HepG2 (cell line): Measurements from ENCODE around the gene MAB21L4. TPM values are rescaled to one million over a fixed set of nuclear protein-coding genes. Genes with fewer than 3 reads are reported as not detected.

ENCODE experiments used
- ATAC-seq: fragments of 200-7000 bp; cut with Tn5 transposase; 3 replicates; pipeline ENCODE4 v1.9.1; 2020; ENCODE audit warnings: mild to moderate bottlenecking, moderate library complexity
- BruUV-seq: library from RNA; stranded (reverse); fragments of 400-500 nt; replicated peaks from 2 replicates; lab custom pipeline; 2021; lab: Mats Ljungman, UMichigan
- CTCF ChIA-PET: fragments of 300-600 bp; formaldehyde crosslinking; extraction: SDS; loops from one replicate; lab custom pipeline; 2021; ENCODE audit warnings: low total read pairs, inconsistent platforms, low intra/inter-chr PET ratio; lab: Yijun Ruan, JAX
- POLR2A ChIA-PET: fragments of 350-600 bp; sonication (Branson Sonifier 250); formaldehyde crosslinking; loops from one replicate; lab custom pipeline; 2020; ENCODE audit warnings: antibody characterized with exemption, inconsistent platforms; lab: Yijun Ruan, JAX
- DNase-seq: peaks from one replicate; pipeline ENCODE4 v3.0.0-alpha.2; 2015; ENCODE audit warnings: low spot score
- FAIRE-seq: peaks from 3 replicates; lab custom pipeline; 2011; peaks lifted over from hg19 to GRCh38; lab: Jason Lieb, UNC
- H2AFZ ChIP-seq: one replicate; pipeline ENCODE4 v1.6.1; 2011; ENCODE audit warnings: low read length, inconsistent platforms
- H3K27ac ChIP-seq: fragments of 300-600 bp; 3 replicates; pipeline ENCODE4 v1.8.0; 2011; ENCODE audit warnings: mixed run types, mild to moderate bottlenecking, mixed read lengths, low read length, inconsistent platforms; ENCODE audit not compliant: insufficient read depth; ENCODE audit errors: extremely low read length
- H3K27me3 ChIP-seq, 2 experiments: fragments of 200-600 bp in 1 of 2; 2 replicates in 1 of 2; 3 replicates in 1 of 2; pipeline versions ENCODE4 v1.6.0 to v1.8.0; 2011; ENCODE audit warnings: low read length in 2 of 2, mild to moderate bottlenecking in 2 of 2, moderate library complexity in 2 of 2, inconsistent platforms in 1 of 2; ENCODE audit not compliant: insufficient read depth in 2 of 2, control insufficient read depth in 1 of 2
- H3K36me3 ChIP-seq, 2 experiments: fragments of 200-600 bp in 1 of 2; replicated peaks in 1 of 2; 2 replicates in 1 of 2; 3 replicates in 1 of 2; pipeline versions ENCODE4 v1.5.1 to v1.8.0; 2011; ENCODE audit warnings: low read length in 2 of 2, inconsistent platforms in 1 of 2; ENCODE audit not compliant: insufficient read depth in 2 of 2, control insufficient read depth in 1 of 2
- H3K4me1 ChIP-seq: 2 replicates; pipeline ENCODE4 v1.5.1; 2012; ENCODE audit warnings: low read length, inconsistent platforms; ENCODE audit not compliant: insufficient read depth
- H3K4me2 ChIP-seq: 2 replicates; pipeline ENCODE4 v1.6.0; 2011; ENCODE audit warnings: low read depth, low read length, inconsistent platforms
- H3K4me3 ChIP-seq, 3 experiments: fragments of 200-600 bp in 1 of 3; sonication (generic), shearing (Covaris generic) in 1 of 3; replicated peaks in 1 of 3; 2 replicates each; pipeline ENCODE4 v1.5.1; 2011 to 2016; ENCODE audit warnings: low read length in 3 of 3, inconsistent platforms in 2 of 3, low read depth in 2 of 3, mild to moderate bottlenecking in 2 of 3, control low read depth in 1 of 3, mixed read lengths in 1 of 3; ENCODE audit not compliant: insufficient read depth in 1 of 3
- H3K79me2 ChIP-seq: one replicate; pipeline ENCODE4 v1.6.1; 2011; ENCODE audit warnings: low read length, inconsistent platforms; ENCODE audit not compliant: insufficient read depth
- H3K9ac ChIP-seq: 2 replicates; pipeline ENCODE4 v1.6.0; 2011; ENCODE audit warnings: mild to moderate bottlenecking, low read depth, low read length, inconsistent platforms; ENCODE audit not compliant: insufficient read depth
- H3K9me3 ChIP-seq: 2 replicates; pipeline ENCODE4 v1.5.1; 2012; ENCODE audit warnings: mild to moderate bottlenecking, low read length
- H4K20me1 ChIP-seq: 2 replicates; pipeline ENCODE4 v1.6.0; 2011; ENCODE audit warnings: inconsistent platforms, mild to moderate bottlenecking, low read length, moderate library complexity; ENCODE audit not compliant: insufficient read depth
- AFF4 ChIP-seq: sonication (generic); formaldehyde crosslinking; IDR thresholded peaks from 2 replicates; pipeline ENCODE4 v1.4.0; 2020; ENCODE audit warnings: missing genetic modification reagents
- ATRX ChIP-seq: sonication (generic); formaldehyde crosslinking; IDR thresholded peaks from 2 replicates; pipeline ENCODE4 v1.4.0; 2020; ENCODE audit warnings: missing genetic modification reagents, borderline replicate concordance
- FOXP1 ChIP-seq, 2 experiments: fragments of 450-650 bp in 1 of 2; IDR thresholded peaks; 2 replicates each; pipeline ENCODE4 v1.6.1; 2017 to 2018; ENCODE audit warnings: antibody characterized with exemption in 1 of 2
- HNRNPL ChIP-seq: fragments of 200-400 bp; formaldehyde crosslinking; IDR thresholded peaks from 2 replicates; pipeline ENCODE4 v1.6.1; 2017; ENCODE audit warnings: mild to moderate bottlenecking, low read depth, low read length
- NFYB ChIP-seq: sonication (generic); formaldehyde crosslinking; IDR thresholded peaks from 2 replicates; pipeline ENCODE4 v1.4.0; 2020; ENCODE audit warnings: missing genetic modification reagents
- RXRA ChIP-seq: sonication (generic); formaldehyde crosslinking; IDR thresholded peaks from 2 replicates; pipeline ENCODE4 v1.5.1; 2020; ENCODE audit warnings: missing genetic modification reagents
- SOX6 ChIP-seq, 2 experiments: fragments of 450-650 bp in 1 of 2; sonication (generic) in 1 of 2; formaldehyde crosslinking in 1 of 2; IDR thresholded peaks; 2 replicates each; pipeline versions ENCODE4 v1.4.0 to v1.6.1; 2017 to 2020; ENCODE audit warnings: antibody characterized with exemption in 1 of 2, mild to moderate bottlenecking in 1 of 2, missing genetic modification reagents in 1 of 2
- SRY ChIP-seq: sonication (generic); formaldehyde crosslinking; IDR thresholded peaks from 2 replicates; pipeline ENCODE4 v1.8.0; 2022; ENCODE audit warnings: mild to moderate bottlenecking, missing genetic modification reagents
- ZFP91 ChIP-seq: sonication (generic); formaldehyde crosslinking; IDR thresholded peaks from 2 replicates; pipeline ENCODE4 v1.9.0; 2022; ENCODE audit warnings: missing genetic modification reagents, mild to moderate bottlenecking, borderline replicate concordance
- ZNF616 ChIP-seq: sonication (generic); formaldehyde crosslinking; IDR thresholded peaks from 2 replicates; pipeline ENCODE4 v1.5.0; 2020; ENCODE audit warnings: low read depth, mild to moderate bottlenecking, missing genetic modification reagents
- ZNF687 ChIP-seq: sonication (generic); formaldehyde crosslinking; IDR thresholded peaks from 2 replicates; pipeline ENCODE4 v1.5.1; 2020; ENCODE audit warnings: mild to moderate bottlenecking, missing genetic modification reagents, moderate library complexity
- ZSCAN31 ChIP-seq: sonication (generic); formaldehyde crosslinking; IDR thresholded peaks from 2 replicates; pipeline ENCODE4 v1.5.0; 2020; ENCODE audit warnings: low read depth, mild to moderate bottlenecking, missing genetic modification reagents
- WGBS: methylation state at CpG from one replicate; pipeline ENCODE4 v1.1.6; 2017; ENCODE audit warnings: low lambda C conversion rate; 5-methylcytosine and 5-hydroxymethylcytosine counted together
- in situ Hi-C: cut with HindIII; loops from 2 replicates; pipeline ENCODE4 v1.10.0; 2017; ENCODE audit warnings: low pct_unique_long_range_greater_than_20kb; ENCODE audit not compliant: extremely low pct_ligation_motif_present
- intact Hi-C: fragments of 100-400 bp; cut with micrococcal nuclease; formaldehyde crosslinking; loops from one replicate; pipeline ENCODE4 v1.10.0; 2022; ENCODE audit not compliant: unreplicated experiment
- polyA plus RNA-seq, 8 experiments: library from polyadenylated mRNA; depleted of rRNA in 3 of 8; stranded (reverse) in 7 of 8; unstranded in 1 of 8; fragments of >200 nt; fragmentation: Illumina TruSeq in 4 of 8; extraction: Trizol in 4 of 8; gene quantifications; 2 replicates each; pipeline versions ENCODE4 v1.2.1 to v1.2.3, GENCODE V29; 2011 to 2016; ENCODE audit warnings: low read depth in 4 of 8, missing spikeins in 1 of 8, mixed read lengths in 1 of 8; ENCODE audit not compliant: insufficient read depth in 1 of 8
- total RNA-seq, 5 experiments: library from RNA; depleted of rRNA; stranded (reverse); fragments of >200 nt; fragmentation: Illumina TruSeq; extraction: Trizol; gene quantifications; 2 replicates each; pipeline ENCODE4 v1.2.3, GENCODE V29; 2016; ENCODE audit warnings: low read depth in 1 of 5

The MAB21L4 gene
- total and polyA plus RNA-seq, 2 of the 13 experiments (the other 11 are each of a cell fraction or from before 2014, with no cell fraction given) = 3.0 to 14.0 TPM

- POLR2A ChIA-PET = interaction anchor here (0.9 to 1.6 kb wide), 2 partner anchors 26 to 45 kb away, joined by 3 to 10 read pairs; no protein-coding TSS in a partner anchor
- CTCF ChIA-PET = no interaction called here
- TF ChIP-seq HNRNPL (peak; percentile 75; the same call in 1 of the 2 replicates), NFYB (CRISPR knock-in tag) (no peak), SOX6 (IDR thresholded peaks at IDR 0.05) (no peak), SOX6 (CRISPR knock-in tag; IDR thresholded peaks at IDR 0.05) (peak; percentile 35; the same call in 1 of the 2 replicates), ZSCAN31 (peak; percentile 40; the same call in 1 of the 2 replicates), ZFP91 (CRISPR knock-in tag) (peak; percentile 43), FOXP1 (IDR thresholded peaks at IDR 0.05) (no peak), FOXP1 (CRISPR knock-in tag; IDR thresholded peaks at IDR 0.05) (no peak), ZNF616 (CRISPR knock-in tag) (no peak), SRY (CRISPR knock-in tag) (no peak), ATRX (CRISPR knock-in tag) (no peak), AFF4 (CRISPR knock-in tag) (no peak), ZNF687 (CRISPR knock-in tag) (0 out of 2 replicates have a peak, but pooled peaks have one; percentile 35), RXRA (0 out of 2 replicates have a peak, but pooled peaks have one; percentile 12)
Observed at GRCh38 chr2:240901986-240902614, 6.1 kb upstream of the MAB21L4 start.

More at GRCh38 chr2:240901986-240902614, 6.1 kb upstream of the MAB21L4 start:
- 28% methylated on average over 9 of the region's 14 CpGs for WGBS
- Histone ChIP-seq H3K27ac (no peak overlapping the region), H4K20me1 (no peaks in the 10 kb centered on the region), H3K27me3 (peaks cover 16 to 58% of the 10 kb centered on the region in 2 experiments), H3K4me2 (peak overlapping the region; percentile 45), H3K9ac (no peak overlapping the region), H3K4me1 (peaks cover 64% of the 10 kb centered on the region), H3K36me3 (no peaks in the 10 kb centered on the region), H3K79me2 (no peaks in the 10 kb centered on the region), H2AFZ (no peak overlapping the region), H3K4me3 (no peak overlapping the region; a peak in 1 of 6 replicates), H3K9me3 (no peaks in the 10 kb centered on the region)
- in situ Hi-C loops = loop anchor here (5.0 kb wide), 1 partner anchor 45 kb away; no protein-coding TSS in a partner anchor
- FAIRE-seq (no peak), DNase-seq (no peak), ATAC-seq (peak; percentile 32)
- intact Hi-C loops = loop anchor here (2.0 kb wide), 1 partner anchor 45 kb away; no protein-coding TSS in a partner anchor
- no TSS peak for BruUV-seq
